SJSA1 (cell line): ENCODE results near the gene SCNN1B. TPM values are rescaled to one million over a fixed set of nuclear protein-coding genes. Genes with fewer than 3 reads are reported as not detected.
"Not testable (repeated sequence)": the region's sequence is repeated elsewhere in the genome, so short reads cannot be mapped to it uniquely, and the experiment has no call there.

Experiments
- DNase-seq, 2 experiments: peaks; one replicate each; pipeline ENCODE4 v3.0.0-alpha.2; 2015 to 2020; ENCODE audit warnings: low spot score in 2 of 2, low read depth in 1 of 2
- H3K27ac ChIP-seq: fragments of 250-450 bp; sonication (Bioruptor Pico); 2 replicates; pipeline ENCODE4 v1.5.1; 2020; ENCODE audit warnings: mild to moderate bottlenecking, moderate library complexity
- H3K27me3 ChIP-seq: fragments of 250-450 bp; sonication (Bioruptor Pico); replicated peaks from 2 replicates; pipeline ENCODE4 v1.5.1; 2020; ENCODE audit warnings: mild to moderate bottlenecking, moderate library complexity
- H3K36me3 ChIP-seq: fragments of 250-450 bp; sonication (Bioruptor Pico); 2 replicates; pipeline ENCODE4 v1.5.1; 2020; ENCODE audit warnings: mild to moderate bottlenecking
- H3K4me1 ChIP-seq: fragments of 250-450 bp; sonication (Bioruptor Pico); replicated peaks from 2 replicates; pipeline ENCODE4 v1.6.1; 2021; ENCODE audit warnings: mild to moderate bottlenecking
- H3K4me3 ChIP-seq: fragments of 250-450 bp; sonication (Bioruptor Pico); 2 replicates; pipeline ENCODE4 v1.5.1; 2020; ENCODE audit warnings: mild to moderate bottlenecking
- H3K9me3 ChIP-seq: fragments of 250-450 bp; sonication (Bioruptor Pico); replicated peaks from 2 replicates; pipeline ENCODE4 v1.5.1; 2020; ENCODE audit warnings: mild to moderate bottlenecking
- total RNA-seq: library from RNA; depleted of rRNA; stranded (reverse); fragments of >200 nt; shearing (Covaris generic); gene quantifications from 2 replicates; pipeline ENCODE4 v1.2.3, GENCODE V29; 2014

The SCNN1B gene
- total RNA-seq, 1 experiment from 2014 or later, result not detected

- H3K27ac ChIP-seq, result no peak overlapping the region
- DNase-seq, result no peak
- no peaks in the 10 kb centered on the region for H3K27me3 ChIP-seq
- H3K9me3 ChIP-seq, result no peaks in the 10 kb centered on the region
- H3K36me3 ChIP-seq, result no peaks in the 10 kb centered on the region
- H3K4me3 ChIP-seq, result no peak overlapping the region
- no peaks in the 10 kb centered on the region for H3K4me1 ChIP-seq
Observed at GRCh38 chr16:23377071-23377931, 75.2 kb downstream of the SCNN1B start.

GRCh38 chr16:23378256-23378655, 76.2 kb downstream of the SCNN1B start:
- H3K9me3 ChIP-seq, result no peaks in the 10 kb centered on the region
- no peak overlapping the region for H3K4me3 ChIP-seq
- no peaks in the 10 kb centered on the region for H3K4me1 ChIP-seq
- H3K27me3 ChIP-seq, result no peaks in the 10 kb centered on the region
- H3K27ac ChIP-seq, result no peak overlapping the region
- no peak for DNase-seq
- H3K36me3 ChIP-seq, result no peaks in the 10 kb centered on the region

- DNase-seq, result no peak
- Histone ChIP-seq H3K4me1 (no peaks in the 10 kb centered on the region), H3K27me3 (no peaks in the 10 kb centered on the region), H3K27ac (no peak overlapping the region), H3K9me3 (no peaks in the 10 kb centered on the region), H3K4me3 (no peak overlapping the region), H3K36me3 (no peaks in the 10 kb centered on the region)
Observed at GRCh38 chr16:23378921-23379320, 76.8 kb downstream of the SCNN1B start.

- H3K27me3 ChIP-seq, result no peaks in the 10 kb centered on the region
- no peak for DNase-seq
- H3K9me3 ChIP-seq, result no peaks in the 10 kb centered on the region
- H3K27ac ChIP-seq, result no peak overlapping the region
- no peak overlapping the region for H3K4me3 ChIP-seq
- H3K4me1 ChIP-seq, result no peaks in the 10 kb centered on the region
- no peaks in the 10 kb centered on the region for H3K36me3 ChIP-seq
Observed at GRCh38 chr16:23379707-23380106, 77.6 kb downstream of the SCNN1B start.

GRCh38 chr16:23380501-23380951, 78.4 kb downstream of the SCNN1B start:
- H3K27me3 ChIP-seq, result no peaks in the 10 kb centered on the region
- H3K4me1 ChIP-seq, result no peaks in the 10 kb centered on the region
- no peaks in the 10 kb centered on the region for H3K36me3 ChIP-seq
- H3K27ac ChIP-seq, result no peak overlapping the region
- no peaks in the 10 kb centered on the region for H3K9me3 ChIP-seq
- no peak for DNase-seq
- H3K4me3 ChIP-seq, result no peak overlapping the region

- not testable (repeated sequence) for DNase-seq, H3K9me3 ChIP-seq, H3K27ac ChIP-seq, H3K4me3 ChIP-seq, H3K36me3 ChIP-seq, H3K27me3 ChIP-seq, H3K4me1 ChIP-seq
Observed at GRCh38 chr16:23381702-23382101, 79.6 kb downstream of the SCNN1B start.

- no peak overlapping the region for H3K27ac ChIP-seq
- DNase-seq, result no peak
- H3K9me3 ChIP-seq, result no peaks in the 10 kb centered on the region
- no peaks in the 10 kb centered on the region for H3K36me3 ChIP-seq
- H3K27me3 ChIP-seq, result no peaks in the 10 kb centered on the region
- no peaks in the 10 kb centered on the region for H3K4me1 ChIP-seq
- no peak overlapping the region for H3K4me3 ChIP-seq
Observed at GRCh38 chr16:23382279-23382678, 80.2 kb downstream of the SCNN1B start.

GRCh38 chr16:23383881-23384280, 81.8 kb downstream of the SCNN1B start:
- DNase-seq, result no peak
- Histone ChIP-seq H3K4me1 (no peaks in the 10 kb centered on the region), H3K27ac (no peak overlapping the region)

GRCh38 chr16:23384878-23385277, 82.8 kb downstream of the SCNN1B start:
- DNase-seq, result no peak
- Histone ChIP-seq H3K27me3 (no peaks in the 10 kb centered on the region), H3K4me3 (no peak overlapping the region), H3K27ac (no peak overlapping the region), H3K36me3 (0 out of 2 replicates have a peak, but pooled peaks cover 6% of the 10 kb centered on the region), H3K4me1 (no peaks in the 10 kb centered on the region), H3K9me3 (no peaks in the 10 kb centered on the region)

More at GRCh38 chr16:23383881-23384280, 81.8 kb downstream of the SCNN1B start:
- 0 out of 2 replicates have a peak, but pooled peaks cover 3% of the 10 kb centered on the region for H3K36me3 ChIP-seq
- H3K27me3 ChIP-seq, result no peaks in the 10 kb centered on the region
- H3K9me3 ChIP-seq, result no peaks in the 10 kb centered on the region
- H3K4me3 ChIP-seq, result no peak overlapping the region

- Histone ChIP-seq H3K4me1 (no peaks in the 10 kb centered on the region), H3K4me3 (no peak overlapping the region), H3K36me3 (peaks cover 6% of the 10 kb centered on the region; the same call in 1 of the 2 replicates), H3K9me3 (no peaks in the 10 kb centered on the region), H3K27ac (no peak overlapping the region), H3K27me3 (no peaks in the 10 kb centered on the region)
- no peak for DNase-seq
Observed at GRCh38 chr16:23385441-23385840, 83.3 kb downstream of the SCNN1B start.

GRCh38 chr16:23387666-23388065, 85.6 kb downstream of the SCNN1B start:
- Histone ChIP-seq H3K4me3 (no peak overlapping the region), H3K27me3 (no peaks in the 10 kb centered on the region), H3K9me3 (no peaks in the 10 kb centered on the region), H3K27ac (no peak overlapping the region), H3K4me1 (no peaks in the 10 kb centered on the region), H3K36me3 (peaks cover 25% of the 10 kb centered on the region)
- DNase-seq, result no peak

GRCh38 chr16:23388786-23389185, 86.7 kb downstream of the SCNN1B start:
- Histone ChIP-seq H3K9me3 (no peaks in the 10 kb centered on the region), H3K27ac (no peak overlapping the region), H3K4me1 (no peaks in the 10 kb centered on the region), H3K4me3 (no peak overlapping the region), H3K36me3 (peaks cover 25% of the 10 kb centered on the region), H3K27me3 (no peaks in the 10 kb centered on the region)
- DNase-seq, result no peak

GRCh38 chr16:23389201-23389600, 87.1 kb downstream of the SCNN1B start:
- peaks cover 25% of the 10 kb centered on the region for H3K36me3 ChIP-seq
- no peaks in the 10 kb centered on the region for H3K27me3 ChIP-seq
- H3K27ac ChIP-seq, result no peak overlapping the region
- no peak for DNase-seq
- no peak overlapping the region for H3K4me3 ChIP-seq
- H3K9me3 ChIP-seq, result no peaks in the 10 kb centered on the region
- no peaks in the 10 kb centered on the region for H3K4me1 ChIP-seq

GRCh38 chr16:23389936-23390335, 87.8 kb downstream of the SCNN1B start:
- not testable (repeated sequence) for H3K27ac ChIP-seq, H3K9me3 ChIP-seq, H3K4me3 ChIP-seq, H3K4me1 ChIP-seq, DNase-seq, H3K27me3 ChIP-seq
- H3K36me3 ChIP-seq, result peaks cover 25% of the 10 kb centered on the region
